Panc1 (cell line): ENCODE data around the gene THRB. TPM values are rescaled to one million over a fixed set of nuclear protein-coding genes. Genes with fewer than 3 reads are reported as not detected.

Experiments
- ATAC-seq: fragments of 200-7000 bp; cut with Tn5 transposase; 2 replicates; pipeline ENCODE4 v1.9.1; 2020; ENCODE audit warnings: mild to moderate bottlenecking, moderate library complexity
- BruUV-seq: library from RNA; stranded (reverse); fragments of 400-500 nt; replicated peaks from 2 replicates; lab custom pipeline; 2021; lab: Mats Ljungman, UMichigan
- CTCF ChIA-PET: fragments of 300-600 bp; sonication (Branson Sonifier 250); formaldehyde crosslinking; loops from one replicate; lab custom pipeline; 2022; ENCODE audit warnings: antibody characterized with exemption; lab: Charles Lee
- POLR2A ChIA-PET: fragments of 300-600 bp; sonication (Branson Sonifier 250); formaldehyde crosslinking; loops from one replicate; lab custom pipeline; 2022; ENCODE audit warnings: antibody characterized with exemption; lab: Charles Lee
- DNase-seq: peaks from one replicate; pipeline ENCODE4 v3.0.0-alpha.2; 2010; ENCODE audit warnings: low read depth, low spot score
- H3K27ac ChIP-seq: 2 replicates; pipeline ENCODE4 v1.5.1; 2011; ENCODE audit warnings: mild to moderate bottlenecking, low read length, inconsistent platforms
- H3K27me3 ChIP-seq: fragments of 200-500 bp; sonication (Bioruptor generic); 2 replicates; pipeline ENCODE4 v1.6.0; 2014; ENCODE audit warnings: low read length, inconsistent platforms; ENCODE audit not compliant: control insufficient read depth, insufficient read depth
- H3K36me3 ChIP-seq: fragments of 200-500 bp; sonication (Bioruptor generic); 2 replicates; pipeline ENCODE4 v1.5.1; 2014; ENCODE audit warnings: inconsistent platforms, mild to moderate bottlenecking, low read length, moderate library complexity; ENCODE audit not compliant: control insufficient read depth, insufficient read depth
- H3K4me1 ChIP-seq: 2 replicates; pipeline ENCODE4 v1.5.1; 2011; ENCODE audit warnings: inconsistent platforms, mild to moderate bottlenecking, low read length, moderate library complexity; ENCODE audit not compliant: control insufficient read depth, insufficient read depth
- H3K4me3 ChIP-seq, 2 experiments: 2 replicates each; pipeline ENCODE4 v1.5.1; 2011 to 2012; ENCODE audit warnings: low read depth in 2 of 2, low read length in 2 of 2, mild to moderate bottlenecking in 2 of 2, inconsistent platforms in 1 of 2, moderate library complexity in 1 of 2
- H3K9me3 ChIP-seq: fragments of 200-500 bp; sonication (Bioruptor generic); 2 replicates; pipeline ENCODE4 v1.5.1; 2014; ENCODE audit warnings: low read depth, mild to moderate bottlenecking, inconsistent platforms, low read length, moderate library complexity; ENCODE audit not compliant: control insufficient read depth, insufficient read depth
- POLR2AphosphoS5 ChIP-seq: IDR thresholded peaks from 2 replicates; pipeline ENCODE4 v1.6.1; 2012; ENCODE audit warnings: mild to moderate bottlenecking, low read depth, low read length, moderate library complexity
- SIN3A ChIP-seq: IDR thresholded peaks from 2 replicates; pipeline ENCODE4 v1.6.1; 2012; ENCODE audit warnings: low read depth, mild to moderate bottlenecking, low read length, moderate library complexity, borderline replicate concordance; ENCODE audit not compliant: insufficient read depth
- TCF7L2 ChIP-seq: IDR thresholded peaks from 2 replicates; pipeline ENCODE4 v1.6.1; 2011; ENCODE audit warnings: mild to moderate bottlenecking, low read depth, low read length, inconsistent platforms
- in situ Hi-C: cut with HindIII; loops from 2 replicates; pipeline ENCODE4 v1.10.0; 2016; ENCODE audit warnings: low sequenced_read_pairs, low pct_unique_long_range_greater_than_20kb
- intact Hi-C: fragments of 100-400 bp; cut with micrococcal nuclease; formaldehyde crosslinking; loops from one replicate; pipeline ENCODE4 v1.10.0; 2022; ENCODE audit not compliant: unreplicated experiment
- total RNA-seq: library from RNA; stranded (reverse); gene quantifications from one replicate; pipeline ENCODE4 v1.2.1, GENCODE V29; 2021; ENCODE audit not compliant: unreplicated experiment
- TF ChIP-seq, protein P1 (sequence below): fragments of 450-650 bp; IDR thresholded peaks from 2 replicates; pipeline ENCODE4 v1.5.1; 2017; ENCODE audit warnings: mild to moderate bottlenecking
- TF ChIP-seq, protein P2 (sequence below), 2 experiments: IDR thresholded peaks; 2 replicates each; pipeline ENCODE4 v1.6.1; 2011 to 2012; ENCODE audit warnings: low read depth in 2 of 2, control low read depth in 1 of 2, low read length in 1 of 2, mild to moderate bottlenecking in 1 of 2, moderate library complexity in 1 of 2; ENCODE audit not compliant: insufficient read depth in 1 of 2

Gene THRB
- total RNA-seq, 1 experiment from 2014 or later, result 3.9 TPM

DNA sequence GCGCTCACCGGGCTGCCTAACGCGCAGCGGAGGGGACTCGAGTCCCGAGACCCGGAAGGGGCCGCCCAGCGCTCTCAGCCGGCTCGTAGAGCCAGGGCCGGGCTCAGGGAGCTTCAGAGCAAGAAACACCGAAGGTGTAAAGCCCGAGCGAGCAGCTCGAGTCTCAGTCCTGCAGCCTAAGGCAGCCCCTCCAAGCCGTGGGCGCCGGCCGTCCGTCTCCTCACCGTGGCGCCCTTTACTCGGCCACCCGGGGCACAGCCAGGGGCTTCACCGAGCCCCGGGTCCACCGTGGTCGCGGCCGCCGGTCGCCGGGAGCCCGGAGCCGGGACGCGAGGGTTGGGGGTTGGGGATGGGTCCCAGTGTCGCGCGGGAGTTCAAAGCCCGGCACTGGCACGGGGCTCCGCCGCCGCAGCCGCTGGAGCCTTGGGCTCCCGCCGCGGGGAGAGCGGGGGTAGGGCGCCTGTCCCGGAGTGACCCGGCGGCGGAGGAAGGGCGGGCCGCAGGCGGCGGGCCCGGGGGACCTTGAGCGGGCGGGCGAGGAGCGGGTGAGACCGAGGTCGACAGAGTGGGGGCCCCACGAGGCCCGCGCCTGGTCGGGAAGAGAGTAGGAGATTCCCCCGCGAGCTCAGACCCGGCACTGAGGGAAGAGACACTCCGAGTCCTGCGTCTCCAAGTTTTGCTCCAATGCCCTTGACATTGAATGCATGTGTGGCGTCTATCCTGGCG is 26.9 kb upstream of the THRB start:
- ATAC-seq (peak; percentile 87), DNase-seq (no peak)
- in situ Hi-C loops (no loop called here), intact Hi-C loops (no loop called here)
- Histone ChIP-seq H3K27me3 (peaks cover 3% of the 10 kb centered on the region; the same call in 1 of the 2 replicates), H3K9me3 (no peaks in the 10 kb centered on the region), H3K36me3 (no peaks in the 10 kb centered on the region), H3K4me1 (no peaks in the 10 kb centered on the region), H3K4me3 (peak overlapping the region; percentile 46 to 54), H3K27ac (0 out of 2 replicates have a peak overlapping the region, but pooled peaks have one; percentile 7)
- TF ChIP-seq SIN3A, result no peak
- no peak for TF ChIP-seq POLR2AphosphoS5
- TF ChIP-seq, protein P1, sequence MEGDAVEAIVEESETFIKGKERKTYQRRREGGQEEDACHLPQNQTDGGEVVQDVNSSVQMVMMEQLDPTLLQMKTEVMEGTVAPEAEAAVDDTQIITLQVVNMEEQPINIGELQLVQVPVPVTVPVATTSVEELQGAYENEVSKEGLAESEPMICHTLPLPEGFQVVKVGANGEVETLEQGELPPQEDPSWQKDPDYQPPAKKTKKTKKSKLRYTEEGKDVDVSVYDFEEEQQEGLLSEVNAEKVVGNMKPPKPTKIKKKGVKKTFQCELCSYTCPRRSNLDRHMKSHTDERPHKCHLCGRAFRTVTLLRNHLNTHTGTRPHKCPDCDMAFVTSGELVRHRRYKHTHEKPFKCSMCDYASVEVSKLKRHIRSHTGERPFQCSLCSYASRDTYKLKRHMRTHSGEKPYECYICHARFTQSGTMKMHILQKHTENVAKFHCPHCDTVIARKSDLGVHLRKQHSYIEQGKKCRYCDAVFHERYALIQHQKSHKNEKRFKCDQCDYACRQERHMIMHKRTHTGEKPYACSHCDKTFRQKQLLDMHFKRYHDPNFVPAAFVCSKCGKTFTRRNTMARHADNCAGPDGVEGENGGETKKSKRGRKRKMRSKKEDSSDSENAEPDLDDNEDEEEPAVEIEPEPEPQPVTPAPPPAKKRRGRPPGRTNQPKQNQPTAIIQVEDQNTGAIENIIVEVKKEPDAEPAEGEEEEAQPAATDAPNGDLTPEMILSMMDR, result 0 out of 2 replicates have a peak, but pooled peaks have one; percentile 15
- peak; percentile 50; the same call in 1 of the 2 replicates for TF ChIP-seq TCF7L2
- no TSS peak for BruUV-seq
- POLR2A ChIA-PET, result no interaction called here
- CTCF ChIA-PET, result no interaction called here

DNA sequence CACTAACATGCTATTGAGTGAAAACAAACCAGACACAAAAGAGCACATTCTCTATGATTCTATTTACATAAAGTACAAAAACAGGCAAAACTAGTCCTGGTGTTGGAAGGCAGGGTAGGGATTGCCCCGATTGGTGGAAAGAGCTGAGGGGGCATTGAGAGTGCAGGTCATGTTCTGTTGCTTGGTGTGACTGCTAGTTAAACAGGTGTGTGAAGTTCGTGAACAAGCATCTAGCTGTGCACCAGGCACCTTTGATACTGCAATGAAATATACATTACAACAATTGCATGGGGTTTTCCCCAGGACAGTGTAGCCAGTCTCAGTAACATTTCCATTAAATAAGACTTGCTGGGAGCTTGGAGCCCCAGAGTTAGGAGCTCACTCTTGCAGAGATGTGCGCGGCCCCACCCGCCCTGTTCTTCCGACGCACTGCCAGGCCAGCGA is 26.3 kb upstream of the THRB start:
- Histone ChIP-seq H3K36me3 (no peaks in the 10 kb centered on the region), H3K27ac (0 out of 2 replicates have a peak overlapping the region, but pooled peaks have one; percentile 7), H3K4me3 (peak overlapping the region; percentile 46 to 54), H3K4me1 (no peaks in the 10 kb centered on the region), H3K9me3 (no peaks in the 10 kb centered on the region), H3K27me3 (peaks cover 3% of the 10 kb centered on the region; the same call in 1 of the 2 replicates)
- ChIA-PET CTCF (interaction anchor here (0.7 kb wide), 1 partner anchor 87 kb away, joined by 7 read pairs; no protein-coding TSS in a partner anchor), POLR2A (no interaction called here)
- no peak for DNase-seq
- no TSS peak for BruUV-seq
- intact Hi-C loops (no loop called here), in situ Hi-C loops (no loop called here)
- ATAC-seq, result peak; percentile 46; the same call in 1 of the 2 replicates
- no peak for TF ChIP-seq TCF7L2
- no peak for TF ChIP-seq POLR2AphosphoS5
- TF ChIP-seq, protein P1, result no peak
- TF ChIP-seq, protein P2, sequence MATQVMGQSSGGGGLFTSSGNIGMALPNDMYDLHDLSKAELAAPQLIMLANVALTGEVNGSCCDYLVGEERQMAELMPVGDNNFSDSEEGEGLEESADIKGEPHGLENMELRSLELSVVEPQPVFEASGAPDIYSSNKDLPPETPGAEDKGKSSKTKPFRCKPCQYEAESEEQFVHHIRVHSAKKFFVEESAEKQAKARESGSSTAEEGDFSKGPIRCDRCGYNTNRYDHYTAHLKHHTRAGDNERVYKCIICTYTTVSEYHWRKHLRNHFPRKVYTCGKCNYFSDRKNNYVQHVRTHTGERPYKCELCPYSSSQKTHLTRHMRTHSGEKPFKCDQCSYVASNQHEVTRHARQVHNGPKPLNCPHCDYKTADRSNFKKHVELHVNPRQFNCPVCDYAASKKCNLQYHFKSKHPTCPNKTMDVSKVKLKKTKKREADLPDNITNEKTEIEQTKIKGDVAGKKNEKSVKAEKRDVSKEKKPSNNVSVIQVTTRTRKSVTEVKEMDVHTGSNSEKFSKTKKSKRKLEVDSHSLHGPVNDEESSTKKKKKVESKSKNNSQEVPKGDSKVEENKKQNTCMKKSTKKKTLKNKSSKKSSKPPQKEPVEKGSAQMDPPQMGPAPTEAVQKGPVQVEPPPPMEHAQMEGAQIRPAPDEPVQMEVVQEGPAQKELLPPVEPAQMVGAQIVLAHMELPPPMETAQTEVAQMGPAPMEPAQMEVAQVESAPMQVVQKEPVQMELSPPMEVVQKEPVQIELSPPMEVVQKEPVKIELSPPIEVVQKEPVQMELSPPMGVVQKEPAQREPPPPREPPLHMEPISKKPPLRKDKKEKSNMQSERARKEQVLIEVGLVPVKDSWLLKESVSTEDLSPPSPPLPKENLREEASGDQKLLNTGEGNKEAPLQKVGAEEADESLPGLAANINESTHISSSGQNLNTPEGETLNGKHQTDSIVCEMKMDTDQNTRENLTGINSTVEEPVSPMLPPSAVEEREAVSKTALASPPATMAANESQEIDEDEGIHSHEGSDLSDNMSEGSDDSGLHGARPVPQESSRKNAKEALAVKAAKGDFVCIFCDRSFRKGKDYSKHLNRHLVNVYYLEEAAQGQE (IDR thresholded peaks at IDR 0.05; ENCODE audit: insufficient read depth in 1 of 2, low read depth in 2 of 2, low read length in 1 of 2), result no peak
- TF ChIP-seq SIN3A, result no peak
